Bronchial epithelial cell (primary cell): Measurements from ENCODE around the gene MAMDC2. TPM values are rescaled to one million over a fixed set of nuclear protein-coding genes. Genes with fewer than 3 reads are reported as not detected.

Experiments used
- DNase-seq: peaks from one replicate; pipeline ENCODE4 v3.0.0-alpha.2; 2010; ENCODE audit warnings: low read depth
- FAIRE-seq: peaks from 2 replicates; lab custom pipeline; 2011; peaks lifted over from hg19 to GRCh38; lab: Jason Lieb, UNC
- H3K27me3 ChIP-seq: 2 replicates; pipeline ENCODE4 v1.5.1; 2011; ENCODE audit warnings: low read length; ENCODE audit not compliant: control insufficient read depth, insufficient read depth
- H3K36me3 ChIP-seq: 2 replicates; pipeline ENCODE4 v1.5.1; 2011; ENCODE audit warnings: low read length; ENCODE audit not compliant: control insufficient read depth, insufficient read depth
- H3K4me3 ChIP-seq: 2 replicates; pipeline ENCODE4 v1.5.1; 2011; ENCODE audit warnings: mild to moderate bottlenecking, low read depth, low read length, control low read depth
- total RNA-seq: library from RNA; depleted of rRNA; stranded (reverse); fragments of >200 nt; gene quantifications from 2 replicates; pipeline ENCODE4 v1.2.1, GENCODE V29; 2014
- TF ChIP-seq, protein P1 (sequence below): IDR thresholded peaks from 2 replicates; pipeline ENCODE4 v1.5.1; 2011; ENCODE audit warnings: mild to moderate bottlenecking, moderate library complexity, low read length, control low read depth, inconsistent platforms; ENCODE audit not compliant: insufficient read depth, severe bottlenecking

MAMDC2 gene
- total RNA-seq, 1 donor from 2014 or later, result 0.53 TPM

DNA sequence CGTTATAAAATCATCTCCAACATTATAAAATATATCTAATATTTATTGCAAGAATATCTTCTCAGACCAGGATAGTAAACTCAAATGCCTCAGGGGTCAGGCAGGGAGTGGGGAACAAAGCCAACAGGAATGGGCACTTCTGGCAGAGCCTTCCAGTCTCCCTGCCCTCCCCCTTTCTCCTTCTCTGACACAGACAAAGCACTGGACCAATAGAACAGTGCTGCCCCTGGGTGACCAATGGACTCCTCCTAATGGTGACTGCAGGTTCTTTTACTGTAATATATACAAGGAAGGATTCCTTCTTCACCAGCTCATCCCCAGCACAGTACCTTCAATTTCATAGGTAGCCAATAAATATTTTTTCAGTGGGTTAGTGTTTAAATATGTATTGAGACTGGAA is 31.1 kb upstream of the MAMDC2 start:
- TF ChIP-seq, protein P1, sequence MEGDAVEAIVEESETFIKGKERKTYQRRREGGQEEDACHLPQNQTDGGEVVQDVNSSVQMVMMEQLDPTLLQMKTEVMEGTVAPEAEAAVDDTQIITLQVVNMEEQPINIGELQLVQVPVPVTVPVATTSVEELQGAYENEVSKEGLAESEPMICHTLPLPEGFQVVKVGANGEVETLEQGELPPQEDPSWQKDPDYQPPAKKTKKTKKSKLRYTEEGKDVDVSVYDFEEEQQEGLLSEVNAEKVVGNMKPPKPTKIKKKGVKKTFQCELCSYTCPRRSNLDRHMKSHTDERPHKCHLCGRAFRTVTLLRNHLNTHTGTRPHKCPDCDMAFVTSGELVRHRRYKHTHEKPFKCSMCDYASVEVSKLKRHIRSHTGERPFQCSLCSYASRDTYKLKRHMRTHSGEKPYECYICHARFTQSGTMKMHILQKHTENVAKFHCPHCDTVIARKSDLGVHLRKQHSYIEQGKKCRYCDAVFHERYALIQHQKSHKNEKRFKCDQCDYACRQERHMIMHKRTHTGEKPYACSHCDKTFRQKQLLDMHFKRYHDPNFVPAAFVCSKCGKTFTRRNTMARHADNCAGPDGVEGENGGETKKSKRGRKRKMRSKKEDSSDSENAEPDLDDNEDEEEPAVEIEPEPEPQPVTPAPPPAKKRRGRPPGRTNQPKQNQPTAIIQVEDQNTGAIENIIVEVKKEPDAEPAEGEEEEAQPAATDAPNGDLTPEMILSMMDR, result no peak

DNA sequence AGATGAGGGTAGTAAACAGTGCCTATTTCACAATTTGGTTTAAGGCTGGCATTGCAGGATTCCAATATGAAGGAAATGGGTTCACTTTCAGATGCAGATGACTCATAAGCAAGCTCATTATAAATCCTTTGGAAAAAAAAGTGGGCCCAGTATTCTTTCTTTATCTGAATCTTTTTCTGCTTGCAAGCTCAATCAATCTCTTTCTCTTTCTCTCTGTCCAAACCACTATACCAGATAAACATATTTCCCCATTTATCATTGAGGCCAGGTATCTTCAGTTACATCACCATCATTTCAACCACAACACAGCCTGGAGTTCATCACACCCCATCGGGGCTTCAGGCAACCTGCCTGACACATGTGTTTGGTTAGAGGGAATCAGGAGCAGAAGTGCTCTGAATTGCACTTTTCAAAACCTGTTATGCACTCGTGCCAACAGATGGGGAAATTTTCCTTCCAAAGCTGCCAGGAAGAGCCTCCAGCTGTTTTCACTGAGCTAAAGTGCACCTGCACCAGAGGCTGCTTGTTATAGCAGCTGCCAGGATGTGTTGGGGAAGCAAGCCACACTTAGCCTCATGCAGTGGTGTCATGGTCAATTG is 30.0 kb upstream of the MAMDC2 start:
- DNase-seq, result peak; percentile 72
- H3K4me3 ChIP-seq, result no peak overlapping the region
- FAIRE-seq, result no peak
- H3K36me3 ChIP-seq, result no peaks in the 10 kb centered on the region
- H3K27me3 ChIP-seq, result no peaks in the 10 kb centered on the region
- TF ChIP-seq, protein P1, result no peak

More for the DNA sequence above, 31.1 kb upstream of the MAMDC2 start:
- Histone ChIP-seq H3K4me3 (no peak overlapping the region), H3K27me3 (no peaks in the 10 kb centered on the region), H3K36me3 (no peaks in the 10 kb centered on the region)
- DNase-seq (no peak), FAIRE-seq (no peak)

DNA sequence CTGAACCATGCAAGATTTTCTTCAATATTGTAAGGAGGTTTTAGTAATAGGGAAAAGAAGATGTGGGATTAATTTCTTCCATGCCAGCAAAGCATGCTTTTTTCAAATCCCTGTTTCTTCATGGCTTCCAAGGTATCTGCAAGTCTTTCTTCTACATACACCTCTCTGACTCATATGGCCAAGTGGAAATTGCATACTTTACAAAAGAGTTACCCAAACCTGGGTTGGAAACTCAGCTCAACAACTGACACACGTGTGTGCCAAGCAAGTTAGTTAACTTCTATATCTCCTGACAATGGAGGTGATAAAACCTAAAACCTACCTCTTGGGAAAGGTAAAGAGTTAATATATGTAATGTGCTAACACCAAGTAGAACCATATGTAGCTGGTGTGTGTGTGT is 28.5 kb upstream of the MAMDC2 start:
- TF ChIP-seq, protein P1, result no peak
- no peak for FAIRE-seq
- Histone ChIP-seq H3K36me3 (no peaks in the 10 kb centered on the region), H3K4me3 (no peak overlapping the region), H3K27me3 (no peaks in the 10 kb centered on the region)
- peak; percentile 43 for DNase-seq

DNA sequence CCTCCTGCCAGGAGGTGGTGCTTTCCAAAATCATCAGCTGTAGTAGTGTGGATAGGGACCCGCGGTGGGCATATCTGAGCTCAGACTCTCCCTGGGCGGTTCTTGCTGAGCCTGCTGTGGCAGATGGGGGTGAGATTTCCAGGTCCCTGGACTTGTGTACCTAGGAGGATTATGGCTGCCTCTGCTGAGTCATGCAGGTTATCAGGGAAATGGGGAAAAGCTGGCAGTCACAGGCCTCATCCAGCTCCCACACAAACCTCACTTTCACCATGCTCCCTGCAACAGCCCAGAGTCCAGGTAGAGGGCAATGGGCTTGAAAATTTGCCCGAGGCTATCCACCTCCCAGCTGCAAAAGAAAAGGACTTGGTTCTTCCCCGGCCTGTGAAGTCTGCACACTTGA is 23.4 kb upstream of the MAMDC2 start:
- no peak overlapping the region for H3K4me3 ChIP-seq
- DNase-seq (peak; percentile 55), FAIRE-seq (no peak)
- no peaks in the 10 kb centered on the region for H3K27me3 ChIP-seq
- H3K36me3 ChIP-seq, result no peaks in the 10 kb centered on the region
- TF ChIP-seq, protein P1, result no peak

DNA sequence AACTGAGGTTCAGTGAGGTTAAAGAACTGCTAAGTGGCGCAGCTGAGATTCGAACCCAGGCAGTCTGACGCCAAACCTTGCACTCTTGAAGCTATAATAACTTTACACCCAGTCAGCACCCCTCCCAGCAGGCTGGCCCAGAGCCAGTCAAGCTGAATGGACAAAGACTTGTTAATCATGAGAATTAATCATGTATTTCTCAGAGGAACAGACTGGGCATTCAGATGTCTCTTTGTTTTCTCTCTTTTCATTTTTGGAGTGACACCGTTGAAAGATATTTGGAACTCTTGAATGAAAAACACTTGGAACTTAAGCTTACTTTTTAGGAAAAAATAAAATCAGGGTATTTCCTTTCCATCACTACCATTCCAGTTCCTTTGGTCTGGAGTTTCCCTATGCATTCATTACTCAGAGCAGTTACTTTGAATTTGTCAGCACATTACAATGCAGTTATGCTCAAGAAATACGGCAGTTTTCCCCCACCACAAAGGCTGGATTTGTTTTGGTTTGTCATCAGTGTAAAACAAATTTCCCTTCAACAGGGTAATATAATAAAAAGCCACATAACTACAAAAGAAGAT is 22.6 kb upstream of the MAMDC2 start:
- no peaks in the 10 kb centered on the region for H3K36me3 ChIP-seq
- DNase-seq (peak; percentile 95), FAIRE-seq (peak; percentile 40)
- TF ChIP-seq, protein P1, result no peak
- no peak overlapping the region for H3K4me3 ChIP-seq
- no peaks in the 10 kb centered on the region for H3K27me3 ChIP-seq
